Measurements from ENCODE around the gene UBD.

- TF ChIP-seq EZH2 (IDR thresholded peaks at IDR 0.05; ENCODE audit: borderline replicate concordance, low read length) (no peak), CTCF (IDR thresholded peaks at IDR 0.05; ENCODE audit: low read length) (no peak)
Observed at GRCh38 chr6:29577544-29577943, 18.0 kb upstream of the UBD start.

Data from OCI-LY1 (cell line).